ENCODE measurements around the gene ARHGAP5.
A peak's percentile ranks its signal among the peaks of the same experiment; 100 is the strongest.

Gene ARHGAP5

GRCh38 chr14:32185097-32185496 lies 108.0 kb downstream of the ARHGAP5 start:
- no peak for DNase-seq

- DNase-seq = no peak
Measured at GRCh38 chr14:32186248-32186647, 109.1 kb downstream of the ARHGAP5 start.

- DNase-seq = no peak
Measured at GRCh38 chr14:32189811-32190210, 112.7 kb downstream of the ARHGAP5 start.

GRCh38 chr14:32190673-32191072 lies 113.6 kb downstream of the ARHGAP5 start:
- DNase-seq = no peak

DNA sequence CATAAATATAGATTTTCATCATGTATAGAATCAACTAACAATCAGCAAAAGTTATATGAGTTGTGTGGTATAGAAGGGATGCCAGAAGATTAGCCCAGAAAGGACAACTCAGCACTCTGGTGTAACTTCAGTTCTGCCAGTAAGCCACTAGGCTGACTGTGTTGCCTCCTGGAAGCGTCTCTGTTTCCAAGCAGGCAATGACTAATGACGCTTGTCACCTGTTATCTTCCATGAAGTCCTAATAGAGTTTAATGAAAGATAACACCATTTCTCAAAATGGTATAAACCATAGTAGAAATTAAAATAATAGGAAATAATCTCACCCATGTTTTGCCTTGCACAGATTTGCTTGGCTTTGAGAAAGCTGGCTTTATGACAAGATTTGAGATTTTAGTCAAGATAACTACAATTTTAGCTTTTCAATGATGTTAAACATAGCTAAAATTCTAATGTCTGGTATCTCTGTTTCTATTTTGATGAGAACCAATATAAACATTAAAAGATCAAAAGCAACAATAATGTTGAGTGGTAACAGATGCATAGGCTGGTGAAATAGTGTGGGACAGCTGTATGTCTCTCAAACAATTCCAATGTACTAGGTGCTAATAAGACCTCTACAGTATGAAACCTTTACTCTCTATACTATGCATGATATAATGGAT lies 115.7 kb downstream of the ARHGAP5 start:
- no peak for DNase-seq

DNA sequence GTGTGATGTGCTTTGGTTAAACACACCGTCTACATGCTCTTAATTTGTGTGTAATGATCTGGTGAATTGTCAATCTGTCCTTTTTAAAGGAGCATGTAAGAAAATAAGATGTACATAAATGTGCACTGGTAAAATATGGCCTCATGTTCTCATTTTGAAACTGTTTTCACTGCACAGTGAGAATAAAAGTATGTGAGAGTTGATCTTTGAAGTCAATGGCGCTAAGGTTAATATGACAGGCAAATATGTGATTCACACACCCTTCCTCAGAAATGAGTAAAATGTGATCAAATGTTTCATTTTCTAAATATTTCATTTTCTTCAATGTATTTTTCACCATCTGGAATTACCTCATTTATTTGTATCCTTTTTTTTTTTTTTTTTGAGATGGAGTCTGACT lies 116.4 kb downstream of the ARHGAP5 start:
- DNase-seq = no peak

- DNase-seq = no peak
Measured at GRCh38 chr14:32195636-32196035, 118.5 kb downstream of the ARHGAP5 start.

GRCh38 chr14:32197919-32198318 lies 120.8 kb downstream of the ARHGAP5 start:
- DNase-seq = no peak

DNA sequence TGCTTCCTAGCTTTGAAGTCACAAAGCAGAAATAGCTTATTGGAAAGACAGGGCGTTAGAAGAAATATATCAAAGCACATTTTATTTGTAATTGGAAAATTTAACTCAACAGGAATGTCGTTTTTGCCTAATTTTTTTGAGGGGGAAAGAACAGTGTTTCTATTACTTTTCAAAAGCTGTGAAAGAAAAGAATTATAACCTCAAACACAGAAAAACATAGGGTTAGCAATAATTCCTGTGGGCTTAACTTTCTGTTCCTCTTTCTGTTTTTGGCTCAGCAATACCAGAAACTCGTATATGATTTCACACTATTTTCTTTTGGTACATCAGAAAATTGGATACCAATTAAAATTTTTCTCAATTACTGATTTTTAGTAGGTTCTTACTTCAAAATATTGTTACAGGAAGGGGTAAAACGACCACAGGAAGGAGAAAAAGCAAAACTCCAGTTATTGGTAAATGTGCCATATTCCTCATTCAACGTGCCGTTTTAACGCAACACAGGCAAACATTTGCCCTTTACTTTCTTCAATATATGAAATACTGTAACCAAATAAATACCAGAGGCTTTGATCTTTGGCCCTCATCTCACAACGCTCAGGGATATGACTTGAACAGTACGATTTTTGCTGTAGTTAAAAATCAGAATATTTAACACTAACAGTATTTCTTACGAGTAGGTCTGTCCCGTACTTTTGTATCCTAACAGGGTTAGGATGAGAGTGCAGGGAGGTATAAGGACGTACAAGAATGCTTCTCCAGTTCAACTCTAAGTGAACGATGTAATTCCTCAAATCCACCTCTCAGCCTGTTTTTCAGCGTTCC lies 123.5 kb downstream of the ARHGAP5 start:
- peak; percentile 3 for DNase-seq

DNA sequence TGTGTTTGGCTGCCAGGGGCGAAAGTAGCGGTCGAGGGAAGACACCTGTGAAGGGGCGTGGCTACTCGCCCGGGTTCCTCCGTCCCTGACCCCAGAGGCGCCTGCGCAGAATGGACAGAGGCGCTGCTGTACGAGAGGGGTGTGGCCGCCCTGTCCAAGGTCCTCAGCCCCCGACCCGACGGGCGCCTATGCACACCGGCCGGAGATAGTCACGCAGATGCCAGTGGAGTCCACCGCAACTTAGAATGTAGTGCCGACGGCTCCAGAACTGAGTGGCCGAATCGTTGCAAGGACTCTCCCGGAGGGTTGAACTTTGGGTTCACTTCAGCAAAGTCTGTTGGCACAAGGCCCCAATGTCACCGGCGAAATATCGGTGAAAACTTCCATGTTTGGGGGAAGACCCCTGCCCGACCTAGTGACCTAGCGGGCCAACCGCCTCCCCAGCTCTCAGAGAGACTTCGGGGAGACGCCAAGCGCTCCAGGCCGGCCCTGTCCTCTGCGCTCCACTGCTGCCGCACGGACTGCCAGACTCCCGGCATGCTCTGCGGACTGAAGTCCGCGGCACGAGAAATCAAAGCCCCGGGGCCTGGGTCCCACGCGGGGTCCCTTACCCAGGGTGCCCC lies 124.2 kb downstream of the ARHGAP5 start:
- DNase-seq = peak; percentile 82

DNA sequence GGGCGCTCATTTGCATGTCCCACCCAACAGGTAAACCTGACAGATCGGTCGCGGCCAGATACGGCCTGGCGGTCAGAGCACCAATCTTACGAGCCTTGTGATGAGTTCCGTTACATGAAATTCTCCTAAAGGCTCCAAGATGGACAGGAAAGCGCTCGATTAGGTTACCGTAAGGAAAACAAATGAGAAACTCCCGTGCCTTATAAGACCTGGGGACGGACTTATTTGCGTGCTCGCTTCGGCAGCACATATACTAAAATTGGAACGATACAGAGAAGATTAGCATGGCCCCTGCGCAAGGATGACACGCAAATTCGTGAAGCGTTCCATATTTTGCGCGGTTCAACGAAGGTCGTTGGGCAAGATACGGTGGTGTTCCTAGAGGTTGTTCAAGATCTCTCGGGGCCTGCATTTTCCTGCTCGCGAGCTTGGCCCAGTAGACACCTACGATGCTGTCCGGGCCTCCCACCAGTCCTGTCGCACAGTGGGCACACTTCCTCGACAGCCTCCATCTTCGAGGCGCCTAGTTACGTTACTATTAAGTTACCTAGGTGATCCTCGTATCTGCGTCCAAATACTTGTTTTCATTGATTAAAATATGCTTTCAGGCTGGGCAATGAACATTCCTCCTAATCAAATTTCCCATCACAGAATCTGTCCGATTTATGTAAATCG lies 124.8 kb downstream of the ARHGAP5 start, which contains the start of gene RNU6-7:
Gene RNU6-7 (plus strand): TSS at position 230 of the 675 bp plus-strand sequence.
- DNase-seq = peak; percentile 66

DNA sequence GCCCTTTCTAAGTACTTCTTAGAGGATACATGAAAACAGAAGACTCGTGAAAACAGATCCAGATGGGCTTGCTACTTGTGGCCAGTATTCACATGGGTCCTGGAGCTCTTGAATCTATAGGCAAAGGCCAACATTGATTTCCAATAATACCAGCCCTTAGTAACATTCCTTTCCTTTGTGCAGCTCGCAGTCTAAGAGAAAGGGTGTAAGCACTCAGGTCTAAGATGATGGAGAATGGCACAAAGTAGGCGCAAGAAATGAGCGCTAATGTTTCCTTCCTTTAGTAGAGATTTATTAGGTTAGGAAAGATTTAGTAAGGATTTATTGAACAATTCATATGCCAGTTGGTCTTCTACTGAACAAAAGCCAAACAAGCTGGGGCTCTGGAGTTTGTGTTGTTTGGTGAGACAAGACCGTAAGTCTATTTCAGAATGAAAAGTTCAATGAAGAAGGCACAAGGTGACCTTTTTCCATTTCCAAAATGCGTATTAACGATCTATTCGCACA lies 125.4 kb downstream of the ARHGAP5 start:
- no peak for DNase-seq

GRCh38 chr14:32202998-32203882 lies 126.1 kb downstream of the ARHGAP5 start, which contains the start of gene RNU6-8:
Gene RNU6-8 (minus strand): TSS chr14:32203269.
- DNase-seq = peak; percentile 89

DNA sequence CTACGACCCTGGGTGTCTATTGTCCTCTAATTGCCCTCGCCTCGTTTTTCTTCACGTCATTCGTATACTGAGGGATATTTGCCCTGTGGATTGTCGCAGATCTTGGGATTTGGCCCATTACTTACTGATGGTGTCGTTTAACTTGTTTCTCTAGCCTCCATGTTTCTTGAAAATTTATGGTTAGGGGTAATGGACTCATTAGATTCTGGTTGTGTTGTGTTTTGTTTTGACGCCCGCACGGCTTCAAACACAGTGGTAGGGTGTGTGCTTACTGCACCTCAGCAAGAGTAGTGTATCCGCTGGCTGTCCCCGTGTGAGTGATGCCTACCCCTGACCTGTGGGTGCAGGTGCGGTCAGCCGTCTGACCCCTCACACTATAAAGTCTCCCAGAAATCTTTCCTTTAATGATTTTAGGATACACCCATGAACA lies 126.8 kb downstream of the ARHGAP5 start:
- peak; percentile 20 for DNase-seq

DNA sequence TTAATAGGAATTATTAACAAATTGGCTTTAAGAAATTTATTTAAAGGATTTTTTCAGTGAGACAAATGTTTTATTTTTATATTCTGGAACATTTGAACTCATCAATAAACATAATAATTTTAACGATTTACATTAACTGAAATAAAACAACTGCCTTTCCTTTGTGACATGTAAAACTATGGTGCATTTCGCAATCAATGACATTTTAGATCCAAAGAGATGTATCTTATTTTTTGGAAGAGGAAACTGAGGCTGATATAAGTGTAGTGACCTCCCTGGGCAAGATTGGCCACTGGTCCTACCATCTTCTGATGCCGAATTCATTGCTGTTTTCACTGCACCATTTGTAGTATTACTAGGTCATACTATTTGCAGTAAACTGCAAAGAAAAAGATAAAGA lies 128.4 kb downstream of the ARHGAP5 start:
- DNase-seq = no peak

DNA sequence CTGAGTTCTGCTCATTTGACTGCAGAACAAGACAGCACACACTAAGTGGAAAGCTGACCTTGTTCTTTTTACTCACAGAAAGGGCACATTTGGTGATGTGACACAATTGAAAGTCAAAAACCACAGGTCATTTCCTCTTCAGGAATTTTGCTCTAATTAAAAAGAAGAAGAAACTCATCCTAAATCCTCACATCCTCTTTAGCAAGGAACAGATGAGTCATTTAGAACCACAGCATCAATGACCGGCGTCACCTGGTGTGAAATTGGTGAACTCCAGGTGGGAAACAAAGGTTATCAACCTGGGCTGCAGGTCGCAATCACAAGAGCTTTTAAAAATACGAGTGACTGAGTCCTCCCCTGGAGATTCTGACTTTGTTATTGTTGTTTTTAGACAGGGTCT lies 128.9 kb downstream of the ARHGAP5 start:
- peak; percentile 16 for DNase-seq

DNA sequence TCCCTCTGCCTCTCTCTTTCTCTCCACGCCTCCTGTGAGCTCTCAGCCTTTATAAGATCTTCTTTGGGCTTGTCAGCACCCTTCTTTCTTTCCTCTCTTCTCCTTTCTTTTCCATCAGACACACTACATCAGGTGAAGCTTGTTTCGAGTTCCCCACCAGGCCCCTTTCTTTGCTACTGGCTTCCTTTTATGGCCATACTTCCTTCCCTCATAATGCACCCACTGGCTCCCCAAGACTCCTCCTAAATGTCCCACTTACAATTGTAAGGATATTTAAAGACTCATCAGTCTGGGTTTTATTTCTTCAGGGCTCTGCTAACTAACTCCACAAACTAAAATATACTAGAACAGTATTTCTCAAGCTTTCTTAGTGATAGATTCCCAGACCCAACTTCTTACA lies 129.4 kb downstream of the ARHGAP5 start:
- DNase-seq = no peak

DNA sequence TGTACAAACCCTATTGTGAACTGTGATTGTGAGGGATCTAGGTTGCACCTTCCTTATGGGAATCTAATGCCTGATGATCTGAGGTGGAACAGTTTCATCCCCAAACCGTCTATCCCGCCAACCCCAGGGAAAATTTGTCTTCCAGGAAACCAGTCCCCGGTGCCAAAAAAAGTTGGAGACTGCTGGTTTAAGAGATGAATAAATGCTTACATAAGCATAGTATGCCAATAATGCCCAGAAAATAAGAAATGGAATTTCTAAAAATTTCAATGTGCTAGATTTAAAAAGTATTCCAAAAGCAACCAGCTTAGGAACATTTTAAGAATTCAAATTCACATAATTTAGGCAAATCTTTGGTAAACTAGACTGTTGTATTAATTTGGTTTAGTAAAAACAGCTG lies 131.4 kb downstream of the ARHGAP5 start:
- no peak for DNase-seq

All from CD4-positive, alpha-beta T cell treated with Interleukin-21 for 1 hour (primary cell).